IMR-90 (cell line): Measurements from ENCODE around the gene HOXA7. TPM values are rescaled to one million over a fixed set of nuclear protein-coding genes. Genes with fewer than 3 reads are reported as not detected.

Experiments
- ATAC-seq: fragments of 200-7000 bp; cut with Tn5 transposase; 2 replicates; pipeline ENCODE4 v1.9.1; 2020; ENCODE audit warnings: low read depth, mild to moderate bottlenecking, moderate library complexity
- BruUV-seq: library from RNA; stranded (reverse); fragments of 400-500 nt; replicated peaks from 2 replicates; lab custom pipeline; 2021; lab: Mats Ljungman, UMichigan
- CTCF ChIA-PET: fragments of 300-600 bp; formaldehyde crosslinking; extraction: SDS; loops from one replicate; lab custom pipeline; 2021; ENCODE audit warnings: antibody characterized with exemption; lab: Yijun Ruan, JAX
- POLR2A ChIA-PET: fragments of 300-600 bp; sonication (Branson Sonifier 250); formaldehyde crosslinking; loops from one replicate; lab custom pipeline; 2022; ENCODE audit warnings: antibody characterized with exemption; ENCODE audit not compliant: unreplicated experiment; lab: Charles Lee
- DNase-seq: peaks from one replicate; pipeline ENCODE4 v3.0.0; 2013
- H2AFZ ChIP-seq: replicated peaks from 2 replicates; pipeline ENCODE3; 2013; ENCODE audit warnings: low read length, mild to moderate bottlenecking; ENCODE audit not compliant: poor library complexity
- H2AK5ac ChIP-seq: 2 replicates; pipeline ENCODE4 v1.6.1; 2013; ENCODE audit warnings: low read depth, low read length, inconsistent platforms
- H2AK9ac ChIP-seq: replicated peaks from 2 replicates; pipeline ENCODE3; 2013; ENCODE audit warnings: mild to moderate bottlenecking, low read depth, low read length, moderate library complexity; ENCODE audit not compliant: poor library complexity
- H2BK120ac ChIP-seq: 2 replicates; pipeline ENCODE4 v1.6.1; 2013; ENCODE audit warnings: low read depth, low read length, inconsistent platforms
- H2BK15ac ChIP-seq: 3 replicates; pipeline ENCODE4 v1.6.1; 2013; ENCODE audit warnings: low read depth, low read length, inconsistent platforms
- H2BK20ac ChIP-seq: 2 replicates; pipeline ENCODE4 v1.6.1; 2013; ENCODE audit warnings: low read depth, mild to moderate bottlenecking, inconsistent platforms, low read length, moderate library complexity
- H2BK5ac ChIP-seq: 2 replicates; pipeline ENCODE4 v1.6.1; 2013; ENCODE audit warnings: mild to moderate bottlenecking, low read depth, low read length, inconsistent platforms; ENCODE audit not compliant: poor library complexity, severe bottlenecking
- H3K14ac ChIP-seq: replicated peaks from 2 replicates; pipeline ENCODE4 v1.6.1; 2013; ENCODE audit warnings: low read depth, low read length, inconsistent platforms
- H3K18ac ChIP-seq: 2 replicates; pipeline ENCODE4 v1.6.1; 2013; ENCODE audit warnings: low read depth, low read length, control low read depth
- H3K23ac ChIP-seq: 2 replicates; pipeline ENCODE4 v1.6.1; 2013; ENCODE audit warnings: low read depth, low read length, inconsistent platforms
- H3K27ac ChIP-seq: 2 replicates; pipeline ENCODE4 v1.5.1; 2013; ENCODE audit warnings: mild to moderate bottlenecking, control low read depth, low read length; ENCODE audit not compliant: insufficient read depth
- H3K27me3 ChIP-seq: 2 replicates; pipeline ENCODE4 v1.6.1; 2013; ENCODE audit warnings: low read length; ENCODE audit not compliant: control insufficient read depth, insufficient read depth
- H3K36me3 ChIP-seq: 2 replicates; pipeline ENCODE4 v1.6.1; 2013; ENCODE audit warnings: low read length, mixed read lengths; ENCODE audit not compliant: control insufficient read depth, insufficient read depth
- H3K4ac ChIP-seq: 2 replicates; pipeline ENCODE4 v1.6.1; 2013; ENCODE audit warnings: low read depth, low read length, inconsistent platforms
- H3K4me1 ChIP-seq: 2 replicates; pipeline ENCODE4 v1.6.1; 2013; ENCODE audit warnings: low read length, mixed read lengths; ENCODE audit not compliant: control insufficient read depth, insufficient read depth
- H3K4me2 ChIP-seq: 2 replicates; pipeline ENCODE4 v1.6.1; 2013; ENCODE audit warnings: low read depth, mild to moderate bottlenecking, control low read depth, low read length, moderate library complexity
- H3K4me3 ChIP-seq: 2 replicates; pipeline ENCODE4 v1.5.1; 2013; ENCODE audit warnings: low read depth, mild to moderate bottlenecking, control low read depth, low read length, moderate library complexity; ENCODE audit not compliant: insufficient read depth
- H3K56ac ChIP-seq: 2 replicates; pipeline ENCODE4 v1.6.1; 2013; ENCODE audit warnings: low read length, inconsistent platforms; ENCODE audit not compliant: insufficient read depth; ENCODE audit errors: extremely low read depth
- H3K79me1 ChIP-seq, 2 experiments: 2 replicates each; pipeline ENCODE4 v1.6.1; 2013; ENCODE audit warnings: low read length in 2 of 2, inconsistent platforms in 1 of 2, low read depth in 1 of 2
- H3K9ac ChIP-seq: 2 replicates; pipeline ENCODE4 v1.6.1; 2013; ENCODE audit warnings: low read depth, low read length, control low read depth
- H3K9me1 ChIP-seq: 2 replicates; pipeline ENCODE4 v1.6.1; 2013; ENCODE audit warnings: low read length, inconsistent platforms; ENCODE audit not compliant: insufficient read depth
- H3K9me3 ChIP-seq: 2 replicates; pipeline ENCODE4 v1.6.1; 2013; ENCODE audit warnings: low read length; ENCODE audit not compliant: control insufficient read depth, insufficient read depth
- H4K20me1 ChIP-seq: 2 replicates; pipeline ENCODE4 v1.6.1; 2013; ENCODE audit warnings: low read length, inconsistent platforms; ENCODE audit not compliant: insufficient read depth
- H4K5ac ChIP-seq: 2 replicates; pipeline ENCODE4 v1.6.1; 2013; ENCODE audit warnings: mild to moderate bottlenecking, low read depth, low read length, control low read depth
- H4K8ac ChIP-seq, 2 experiments: 2 replicates each; pipeline ENCODE4 v1.6.1; 2013; ENCODE audit warnings: low read depth in 2 of 2, low read length in 2 of 2, control low read depth in 1 of 2, inconsistent platforms in 1 of 2
- H4K91ac ChIP-seq: 2 replicates; pipeline ENCODE4 v1.6.1; 2013; ENCODE audit warnings: low read depth, low read length, inconsistent platforms; ENCODE audit not compliant: insufficient read depth
- BHLHE40 ChIP-seq: fragments of 150-350 bp; IDR thresholded peaks from 2 replicates; pipeline ENCODE4 v1.6.1; 2016; ENCODE audit warnings: mild to moderate bottlenecking, low read depth, low read length
- CEBPB ChIP-seq: IDR thresholded peaks from 2 replicates; pipeline ENCODE4 v1.6.1; 2012; ENCODE audit warnings: low read depth, low read length, improper control_type of control experiment
- CHD1 ChIP-seq: IDR thresholded peaks from 2 replicates; pipeline ENCODE4 v1.6.1; 2012; ENCODE audit warnings: low read depth, low read length, improper control_type of control experiment
- FOS ChIP-seq: fragments of 150-350 bp; IDR thresholded peaks from 2 replicates; pipeline ENCODE4 v1.6.1; 2016; ENCODE audit warnings: low read depth, low read length
- MAFK ChIP-seq: IDR thresholded peaks from 2 replicates; pipeline ENCODE4 v1.6.1; 2012; ENCODE audit warnings: low read depth, low read length, improper control_type of control experiment
- MAZ ChIP-seq: IDR thresholded peaks from 2 replicates; pipeline ENCODE4 v1.6.1; 2012; ENCODE audit warnings: low read depth, mild to moderate bottlenecking, low read length, improper control_type of control experiment, moderate library complexity, borderline replicate concordance
- POLR2A ChIP-seq: IDR thresholded peaks from 2 replicates; pipeline ENCODE4 v1.6.1; 2012; ENCODE audit warnings: mild to moderate bottlenecking, low read depth, low read length
- RCOR1 ChIP-seq: IDR thresholded peaks from 2 replicates; pipeline ENCODE4 v1.6.1; 2012; ENCODE audit warnings: mild to moderate bottlenecking, low read length, improper control_type of control experiment; ENCODE audit not compliant: insufficient replicate concordance
- RFX5 ChIP-seq: IDR thresholded peaks from 2 replicates; pipeline ENCODE4 v1.8.0; 2012; ENCODE audit warnings: low read depth, mild to moderate bottlenecking, low read length, moderate library complexity
- SMC3 ChIP-seq: fragments of 150-350 bp; IDR thresholded peaks from 2 replicates; pipeline ENCODE4 v1.6.1; 2016; ENCODE audit warnings: low read depth, mild to moderate bottlenecking, antibody characterized with exemption, low read length, moderate library complexity
- WGBS, 2 experiments: methylation state at CpG; one replicate each; pipeline versions ENCODE4 v1.1.5 to v1.1.7; 2013; ENCODE audit warnings: missing lambda C conversion rate in 2 of 2; ENCODE audit not compliant: insufficient read length in 1 of 2; ENCODE audit errors: extremely low coverage in 2 of 2; 5-methylcytosine and 5-hydroxymethylcytosine counted together
- dilution Hi-C: fragments of 300-500 bp; cut with HindIII; formaldehyde crosslinking; loops from one replicate; pipeline ENCODE4 v1.14.3; 2018; ENCODE audit warnings: low sequenced_read_pairs; ENCODE audit not compliant: unreplicated experiment
- in situ Hi-C: fragments of 300-500 bp; cut with MboI; formaldehyde crosslinking; loops from 3 replicates; pipeline ENCODE4 v1.14.3; 2019; ENCODE audit warnings: low sequenced_read_pairs, inconsistent platforms, mixed read lengths
- intact Hi-C: fragments of 100-400 bp; cut with micrococcal nuclease; formaldehyde crosslinking; loops from 2 replicates; pipeline ENCODE4 v1.10.0; 2022
- polyA plus RNA-seq, 3 experiments: library from polyadenylated mRNA; depleted of rRNA; stranded (reverse); fragments of >200 nt; gene quantifications; 2 replicates each; pipeline ENCODE4 v1.2.3, GENCODE V29; 2012; ENCODE audit warnings: low replicate concordance in 1 of 3
- total RNA-seq: library from RNA; depleted of rRNA; stranded (reverse); fragments of >200 nt; gene quantifications from 2 replicates; pipeline ENCODE4 v1.2.3, GENCODE V29; 2012
- TF ChIP-seq, protein P1 (sequence below): fragments of 150-350 bp; IDR thresholded peaks from 2 replicates; pipeline ENCODE4 v1.6.1; 2017; ENCODE audit warnings: mild to moderate bottlenecking, antibody characterized with exemption, low read length, low read depth
- TF ChIP-seq, protein P2 (sequence below): fragments of 150-350 bp; IDR thresholded peaks from 2 replicates; pipeline ENCODE4 v1.6.1; 2016; ENCODE audit warnings: low read depth, mild to moderate bottlenecking, low read length, moderate library complexity, borderline replicate concordance

HOXA7 gene
- total and polyA plus RNA-seq, 2 of the 4 experiments (the other 2 are of a cell fraction), result 0.18 to 1.7 TPM

- 2% methylated on average over 40 of the region's 72 CpGs; no CpG with 5 or more reads in 1 of the 2 experiments for WGBS, 2 experiments
- peaks cover 26% of the 10 kb centered on the region for H3K4me1 ChIP-seq
- peak overlapping the region; percentile 78 for H4K5ac ChIP-seq
- intact Hi-C loops (loop anchor here (2.0 to 5.0 kb wide), 2 partner anchors 33 to 98 kb away; no protein-coding TSS in a partner anchor), dilution Hi-C loops (no loop called here), in situ Hi-C loops (no loop called here)
- CTCF ChIA-PET, result interaction anchor here (0.8 to 1.8 kb wide), 4 partner anchors 10 to 276 kb away, joined by 3 to 5 read pairs (median 4); no protein-coding TSS in a partner anchor
- H3K56ac ChIP-seq, result 0 out of 2 replicates have a peak overlapping the region, but pooled peaks have one; percentile 22
- H3K14ac ChIP-seq, result peak overlapping the region; percentile 52; the same call in 1 of the 2 replicates
- peak overlapping the region; percentile 94 for H3K4me2 ChIP-seq
- peak overlapping the region; percentile 68 for H3K9ac ChIP-seq
- peak; percentile 46 for ATAC-seq
- no peak overlapping the region; the same call in 1 of the 2 replicates for H2AK5ac ChIP-seq
- peak overlapping the region; percentile 84 for H2AFZ ChIP-seq
- peak overlapping the region; percentile 44 for H3K27ac ChIP-seq
- peak overlapping the region; percentile 76 for H3K4me3 ChIP-seq
- peak overlapping the region; percentile 33; the same call in 2 of the 3 replicates for H2BK15ac ChIP-seq
- peak overlapping the region; percentile 48 for H4K91ac ChIP-seq
- H3K79me1 ChIP-seq, result peaks cover 29 to 47% of the 10 kb centered on the region in 2 experiments
- H3K23ac ChIP-seq, result peak overlapping the region; percentile 94
- peak overlapping the region; percentile 16 for H3K18ac ChIP-seq
- peak overlapping the region; percentile 49 for H3K4ac ChIP-seq
- 0 out of 2 replicates have a peak overlapping the region, but pooled peaks have one; percentile 21 for H2BK20ac ChIP-seq
- H2AK9ac ChIP-seq, result peak overlapping the region; percentile 75
- no TSS peak for BruUV-seq
- peak overlapping the region; percentile 58 for H2BK120ac ChIP-seq
- H2BK5ac ChIP-seq, result peak overlapping the region; percentile 62
- no peaks in the 10 kb centered on the region for H4K20me1 ChIP-seq
- POLR2A ChIA-PET, result interaction anchor here (0.6 kb wide), 1 partner anchor 332 kb away, joined by 4 read pairs; no protein-coding TSS in a partner anchor
- peaks cover 3% of the 10 kb centered on the region; the same call in 1 of the 2 replicates for H3K36me3 ChIP-seq
- H3K9me3 ChIP-seq, result no peaks in the 10 kb centered on the region
- no peaks in the 10 kb centered on the region for H3K27me3 ChIP-seq
- H3K9me1 ChIP-seq, result peaks cover 12% of the 10 kb centered on the region
- peak overlapping the region; percentile 45 to 56; a peak in 2 of 4 replicates for H4K8ac ChIP-seq
- no peak for DNase-seq
- no peak; the same call in 1 of the 2 replicates for TF ChIP-seq SMC3
- TF ChIP-seq, protein P1, sequence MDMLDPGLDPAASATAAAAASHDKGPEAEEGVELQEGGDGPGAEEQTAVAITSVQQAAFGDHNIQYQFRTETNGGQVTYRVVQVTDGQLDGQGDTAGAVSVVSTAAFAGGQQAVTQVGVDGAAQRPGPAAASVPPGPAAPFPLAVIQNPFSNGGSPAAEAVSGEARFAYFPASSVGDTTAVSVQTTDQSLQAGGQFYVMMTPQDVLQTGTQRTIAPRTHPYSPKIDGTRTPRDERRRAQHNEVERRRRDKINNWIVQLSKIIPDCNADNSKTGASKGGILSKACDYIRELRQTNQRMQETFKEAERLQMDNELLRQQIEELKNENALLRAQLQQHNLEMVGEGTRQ, result no peak
- no peak for TF ChIP-seq RCOR1
- 0 out of 2 replicates have a peak, but pooled peaks have one; percentile 12 for TF ChIP-seq BHLHE40
- TF ChIP-seq FOS, result no peak
- TF ChIP-seq MAZ, result 0 out of 2 replicates have a peak, but pooled peaks have one; percentile 31
- no peak for TF ChIP-seq RFX5
- TF ChIP-seq CEBPB, result no peak
- TF ChIP-seq POLR2A, result peak; percentile 35; the same call in 1 of the 2 replicates
- TF ChIP-seq MAFK, result no peak
- peak; percentile 51; the same call in 1 of the 2 replicates for TF ChIP-seq CHD1
- TF ChIP-seq, protein P2, sequence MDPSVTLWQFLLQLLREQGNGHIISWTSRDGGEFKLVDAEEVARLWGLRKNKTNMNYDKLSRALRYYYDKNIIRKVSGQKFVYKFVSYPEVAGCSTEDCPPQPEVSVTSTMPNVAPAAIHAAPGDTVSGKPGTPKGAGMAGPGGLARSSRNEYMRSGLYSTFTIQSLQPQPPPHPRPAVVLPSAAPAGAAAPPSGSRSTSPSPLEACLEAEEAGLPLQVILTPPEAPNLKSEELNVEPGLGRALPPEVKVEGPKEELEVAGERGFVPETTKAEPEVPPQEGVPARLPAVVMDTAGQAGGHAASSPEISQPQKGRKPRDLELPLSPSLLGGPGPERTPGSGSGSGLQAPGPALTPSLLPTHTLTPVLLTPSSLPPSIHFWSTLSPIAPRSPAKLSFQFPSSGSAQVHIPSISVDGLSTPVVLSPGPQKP, result no peak
Measured at GRCh38 chr7:27129729-27130539, 26.5 kb downstream of the HOXA7 start.
